ENCODE measurements around the gene LPAR2.
"Not testable (repeated sequence)": the region's sequence is repeated elsewhere in the genome, so short reads cannot be mapped to it uniquely, and the experiment has no call there.

The LPAR2 gene

GRCh38 chr19:19627621-19628500 lies at the start of gene LPAR2:
LPAR2 (minus strand) TSS chr19:19628220; CDS start chr19:19627275, 945 bp downstream.
- DNase-seq = peak; percentile 66 to 74

GRCh38 chr19:19677579-19677978 lies 49.6 kb upstream of the LPAR2 start:
- DNase-seq = no peak

GRCh38 chr19:19674315-19674714 lies 46.3 kb upstream of the LPAR2 start:
- no peak for DNase-seq

- no peak for DNase-seq
These were observed 44.8 kb upstream of the LPAR2 start for GRCh38 chr19:19672816-19673215.

- DNase-seq = no peak
These were observed 42.1 kb upstream of the LPAR2 start for GRCh38 chr19:19670070-19670551.

GRCh38 chr19:19668230-19669012 lies 40.4 kb upstream of the LPAR2 start, which contains the start of gene ZNF101:
ZNF101 (plus strand) TSS chr19:19668839; CDS start chr19:19668964, 125 bp downstream.
- DNase-seq = peak; percentile 96

- DNase-seq = not testable (repeated sequence)
These were observed 37.5 kb upstream of the LPAR2 start for GRCh38 chr19:19665420-19665948.

GRCh38 chr19:19663256-19664120 lies 35.5 kb upstream of the LPAR2 start, which contains the start of gene ATP13A1:
ATP13A1 (minus strand) TSS chr19:19663676; CDS start chr19:19663666, 10 bp downstream.
- peak; percentile 90 to 92 for DNase-seq

GRCh38 chr19:19662871-19663255 lies 34.8 kb upstream of the LPAR2 start:
- DNase-seq = no peak

GRCh38 chr19:19662344-19662743 lies 34.3 kb upstream of the LPAR2 start:
- DNase-seq = no peak

GRCh38 chr19:19661675-19662251 lies 33.7 kb upstream of the LPAR2 start:
- DNase-seq = peak; percentile 32 to 49

- DNase-seq = no peak
These were observed 33.2 kb upstream of the LPAR2 start for GRCh38 chr19:19661141-19661674.

- no peak for DNase-seq
These were observed 31.7 kb upstream of the LPAR2 start for GRCh38 chr19:19659646-19660245.

GRCh38 chr19:19657397-19657783 lies 29.4 kb upstream of the LPAR2 start:
- no peak for DNase-seq

GRCh38 chr19:19656451-19657396 lies 28.7 kb upstream of the LPAR2 start:
- no peak for DNase-seq

- no peak for DNase-seq
These were observed 27.8 kb upstream of the LPAR2 start for GRCh38 chr19:19655641-19656343.

GRCh38 chr19:19655051-19655594 lies 27.1 kb upstream of the LPAR2 start:
- DNase-seq = no peak

GRCh38 chr19:19654441-19654840 lies 26.4 kb upstream of the LPAR2 start:
- no peak for DNase-seq

GRCh38 chr19:19653597-19654147 lies 25.7 kb upstream of the LPAR2 start:
- no peak for DNase-seq

Measured in stimulated activated CD4-positive, alpha-beta T cell treated with anti-CD3 and anti-CD28 coated beads, Interleukin-2, amount 100 ng/mL, for 24 hours (primary cell).